ENCODE results near the gene NEU3.

- no peak for TF ChIP-seq EZH2 (IDR thresholded peaks at IDR 0.05; ENCODE audit: insufficient read depth, poor library complexity, severe bottlenecking)
- TF ChIP-seq EZH2phosphoT487 (IDR thresholded peaks at IDR 0.05; ENCODE audit: insufficient read depth, low read depth) = no peak
Observed at GRCh38 chr11:74948546-74948897, 40.2 kb upstream of the NEU3 start.
